Upper lobe of right lung (tissue), 1 donor: Measurements from ENCODE around the gene PUS3. TPM values are rescaled to one million over a fixed set of nuclear protein-coding genes. Genes with fewer than 3 reads are reported as not detected.

ENCODE experiments used
- ATAC-seq: fragments of 200-7000 bp; cut with Tn5 transposase; one replicate; pipeline ENCODE4 v1.9.1; 2020; ENCODE audit warnings: mild to moderate bottlenecking, moderate library complexity
- DNase-seq: peaks from one replicate; pipeline ENCODE4 v3.0.0-alpha.2; 2020
- H3K27ac ChIP-seq: fragments of 200-600 bp; one replicate; pipeline ENCODE4 v1.8.0; 2022
- H3K27me3 ChIP-seq: fragments of 200-600 bp; one replicate; pipeline ENCODE4 v1.8.0; 2022; ENCODE audit warnings: mild to moderate bottlenecking
- H3K36me3 ChIP-seq: fragments of 200-600 bp; one replicate; pipeline ENCODE4 v1.8.0; 2022
- H3K4me1 ChIP-seq: fragments of 200-600 bp; one replicate; pipeline ENCODE4 v1.8.0; 2022
- H3K4me3 ChIP-seq: fragments of 200-600 bp; one replicate; pipeline ENCODE4 v1.8.0; 2022; ENCODE audit warnings: mild to moderate bottlenecking
- H3K9me3 ChIP-seq: fragments of 200-600 bp; one replicate; pipeline ENCODE4 v1.8.0; 2022
- CTCF ChIP-seq: fragments of 200-600 bp; IDR thresholded peaks from one replicate; pipeline ENCODE4 v1.8.0; 2022; ENCODE audit warnings: antibody characterized with exemption
- intact Hi-C: fragments of 100-400 bp; cut with DNase I; formaldehyde crosslinking; loops from one replicate; pipeline ENCODE4 v1.11.0; 2022
- total RNA-seq: library from RNA; stranded (reverse); fragmentation: NEBNext Ultra II Directional; extraction: Animal tissue kit (Norgen Biotek cat#: 25700); gene quantifications from one replicate; pipeline ENCODE4 v1.2.1, GENCODE V29; 2021
- donor health status: DM: no; HTN: yes; CAD: no; lungs with severe emphysema.

PUS3 gene
- total RNA-seq, 1 donor from 2014 or later, result 11.1 TPM

GRCh38 chr11:125949271-125950177 is 46.5 kb upstream of the PUS3 start:
- intact Hi-C loops, result no loop called here
- Histone ChIP-seq H3K36me3 (no peaks in the 10 kb centered on the region), H3K27me3 (peaks cover 6% of the 10 kb centered on the region), H3K4me1 (peaks cover 9% of the 10 kb centered on the region), H3K27ac (no peak overlapping the region), H3K4me3 (no peak overlapping the region), H3K9me3 (no peaks in the 10 kb centered on the region)
- no peak for ATAC-seq
- TF ChIP-seq CTCF, result no peak
- DNase-seq, result no peak

GRCh38 chr11:125948278-125949051 is 45.5 kb upstream of the PUS3 start:
- ATAC-seq, result no peak

GRCh38 chr11:125947419-125948277 is 44.6 kb upstream of the PUS3 start:
- H3K27ac ChIP-seq, result no peak overlapping the region
- no peaks in the 10 kb centered on the region for H3K9me3 ChIP-seq
- peaks cover 6% of the 10 kb centered on the region for H3K27me3 ChIP-seq
- H3K36me3 ChIP-seq, result no peaks in the 10 kb centered on the region
- no peak overlapping the region for H3K4me3 ChIP-seq
- TF ChIP-seq CTCF, result no peak
- peaks cover 1% of the 10 kb centered on the region for H3K4me1 ChIP-seq
- no peak for DNase-seq
- intact Hi-C loops, result no loop called here
- no peak for ATAC-seq

More at GRCh38 chr11:125948278-125949051, 45.5 kb upstream of the PUS3 start:
- Histone ChIP-seq H3K27me3 (peaks cover 6% of the 10 kb centered on the region), H3K4me1 (peaks cover 9% of the 10 kb centered on the region), H3K9me3 (no peaks in the 10 kb centered on the region), H3K36me3 (no peaks in the 10 kb centered on the region), H3K4me3 (no peak overlapping the region), H3K27ac (no peak overlapping the region)
- no peak for DNase-seq
- intact Hi-C loops, result no loop called here
- no peak for TF ChIP-seq CTCF

- ATAC-seq (no peak), DNase-seq (peak; percentile 29)
- intact Hi-C loops, result no loop called here
- Histone ChIP-seq H3K9me3 (no peaks in the 10 kb centered on the region), H3K4me1 (no peaks in the 10 kb centered on the region), H3K27me3 (peaks cover 6% of the 10 kb centered on the region), H3K27ac (no peak overlapping the region), H3K4me3 (no peak overlapping the region), H3K36me3 (no peaks in the 10 kb centered on the region)
- TF ChIP-seq CTCF, result no peak
These were observed 43.9 kb upstream of the PUS3 start for GRCh38 chr11:125946712-125947418.
